Esophagus muscularis mucosa (tissue), 4 donors: ENCODE measurements around the gene CD6. TPM values are rescaled to one million over a fixed set of nuclear protein-coding genes. Genes with fewer than 3 reads are reported as not detected.

Experiments used
- DNase-seq: peaks from one replicate; pipeline ENCODE4 v3.0.0-alpha.2; 2017; ENCODE audit errors: extremely low spot score
- H3K27ac ChIP-seq, 4 donors: fragments of 200-600 bp; sonication (generic); replicated peaks in 1 of 4; 1 replicate in 3 of 4; 2 replicates in 1 of 4; pipeline ENCODE4 v1.5.1; 2016 to 2019; ENCODE audit warnings: mild to moderate bottlenecking in 1 of 4
- H3K27me3 ChIP-seq, 4 donors: fragments of 200-600 bp; sonication (generic); one replicate each; pipeline versions ENCODE4 v1.5.1 to v1.6.0; 2016 to 2019
- H3K36me3 ChIP-seq, 4 donors: fragments of 200-600 bp; sonication (generic); one replicate each; pipeline ENCODE4 v1.5.1; 2016 to 2019
- H3K4me1 ChIP-seq, 4 donors: fragments of 200-600 bp; sonication (generic); one replicate each; pipeline ENCODE4 v1.5.1; 2016 to 2019
- H3K4me3 ChIP-seq, 4 donors: fragments of 200-600 bp; sonication (generic); 1 replicate in 2 of 4; 2 replicates in 2 of 4; pipeline ENCODE4 v1.5.1; 2016 to 2019; ENCODE audit warnings: mild to moderate bottlenecking in 4 of 4, moderate library complexity in 1 of 4
- H3K9me3 ChIP-seq, 4 donors: fragments of 200-600 bp; sonication (generic); 1 replicate in 3 of 4; 2 replicates in 1 of 4; pipeline ENCODE4 v1.5.1; 2016 to 2019
- EP300 ChIP-seq: sonication (generic); formaldehyde crosslinking; IDR thresholded peaks from one replicate; pipeline ENCODE4 v1.6.1; 2017; ENCODE audit warnings: antibody characterized with exemption
- POLR2A ChIP-seq: fragments of 450-650 bp; IDR thresholded peaks from one replicate; pipeline ENCODE4 v1.6.1; 2017; ENCODE audit warnings: antibody characterized with exemption, moderate library complexity, mild to moderate bottlenecking, low read depth
- POLR2AphosphoS5 ChIP-seq, 2 donors: sonication (generic); formaldehyde crosslinking; IDR thresholded peaks; one replicate each; pipeline ENCODE4 v1.6.1; 2017; ENCODE audit warnings: antibody characterized with exemption in 2 of 2
- WGBS: methylation state at CpG from one replicate; pipeline ENCODE4 v1.1.5; 2018; 5-methylcytosine and 5-hydroxymethylcytosine counted together
- intact Hi-C: fragments of 100-400 bp; cut with DNase I; formaldehyde crosslinking; loops from one replicate; pipeline ENCODE4 v1.15.1; 2023
- total RNA-seq, 4 donors: library from RNA; depleted of rRNA; stranded (reverse); fragments of >200 nt; gene quantifications; one replicate each; pipeline versions ENCODE4 v1.1.0 to v1.2.1, GENCODE V29; 2016
- TF ChIP-seq, protein P1 (sequence below), 3 experiments: fragments of 200-600 bp in 2 of 3; fragments of 450-650 bp in 1 of 3; sonication (generic) in 2 of 3; IDR thresholded peaks; one replicate each; pipeline ENCODE4 v1.5.1; 2017 to 2019; ENCODE audit warnings: antibody characterized with exemption in 3 of 3, mild to moderate bottlenecking in 2 of 3, moderate library complexity in 1 of 3

The CD6 gene
- total RNA-seq, 4 donors from 2014 or later = 0.32 to 2.2 (median 1.3) TPM; not detected in 1

DNA sequence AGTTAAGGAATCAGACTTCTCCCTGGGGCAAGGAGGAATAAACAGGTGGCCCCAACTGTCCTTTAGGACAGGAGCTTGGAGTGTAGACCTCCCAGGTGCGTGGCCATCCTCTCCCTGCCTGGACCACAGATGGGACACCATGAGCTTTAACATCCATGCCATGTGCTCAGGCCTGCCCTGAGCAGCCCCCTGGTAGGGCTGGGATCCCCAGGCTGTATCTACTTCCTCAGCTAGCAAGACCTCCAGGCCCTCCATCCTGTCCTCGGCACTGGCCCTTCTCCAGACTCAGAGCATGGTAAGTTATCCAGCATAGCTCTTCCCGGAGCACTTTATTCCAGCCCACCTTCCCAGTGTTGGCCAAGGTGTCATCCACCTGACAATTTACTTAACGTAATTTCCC lies 5.7 kb downstream of the CD6 start:
- no peaks in the 10 kb centered on the region for H3K9me3 ChIP-seq
- TF ChIP-seq, protein P1, sequence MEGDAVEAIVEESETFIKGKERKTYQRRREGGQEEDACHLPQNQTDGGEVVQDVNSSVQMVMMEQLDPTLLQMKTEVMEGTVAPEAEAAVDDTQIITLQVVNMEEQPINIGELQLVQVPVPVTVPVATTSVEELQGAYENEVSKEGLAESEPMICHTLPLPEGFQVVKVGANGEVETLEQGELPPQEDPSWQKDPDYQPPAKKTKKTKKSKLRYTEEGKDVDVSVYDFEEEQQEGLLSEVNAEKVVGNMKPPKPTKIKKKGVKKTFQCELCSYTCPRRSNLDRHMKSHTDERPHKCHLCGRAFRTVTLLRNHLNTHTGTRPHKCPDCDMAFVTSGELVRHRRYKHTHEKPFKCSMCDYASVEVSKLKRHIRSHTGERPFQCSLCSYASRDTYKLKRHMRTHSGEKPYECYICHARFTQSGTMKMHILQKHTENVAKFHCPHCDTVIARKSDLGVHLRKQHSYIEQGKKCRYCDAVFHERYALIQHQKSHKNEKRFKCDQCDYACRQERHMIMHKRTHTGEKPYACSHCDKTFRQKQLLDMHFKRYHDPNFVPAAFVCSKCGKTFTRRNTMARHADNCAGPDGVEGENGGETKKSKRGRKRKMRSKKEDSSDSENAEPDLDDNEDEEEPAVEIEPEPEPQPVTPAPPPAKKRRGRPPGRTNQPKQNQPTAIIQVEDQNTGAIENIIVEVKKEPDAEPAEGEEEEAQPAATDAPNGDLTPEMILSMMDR (IDR thresholded peaks at IDR 0.05) = no peak
- TF ChIP-seq POLR2A (no peak), POLR2AphosphoS5 (IDR thresholded peaks at IDR 0.05) (no peak), EP300 (no peak)
- intact Hi-C loops = no loop called here
- no peak overlapping the region for H3K27ac ChIP-seq
- H3K36me3 ChIP-seq = no peaks in the 10 kb centered on the region
- no peak for DNase-seq
- H3K27me3 ChIP-seq = no peaks in the 10 kb centered on the region
- H3K4me1 ChIP-seq = no peaks in the 10 kb centered on the region
- 78% methylated on average over 4 of the region's 4 CpGs for WGBS
- H3K4me3 ChIP-seq = no peak overlapping the region

DNA sequence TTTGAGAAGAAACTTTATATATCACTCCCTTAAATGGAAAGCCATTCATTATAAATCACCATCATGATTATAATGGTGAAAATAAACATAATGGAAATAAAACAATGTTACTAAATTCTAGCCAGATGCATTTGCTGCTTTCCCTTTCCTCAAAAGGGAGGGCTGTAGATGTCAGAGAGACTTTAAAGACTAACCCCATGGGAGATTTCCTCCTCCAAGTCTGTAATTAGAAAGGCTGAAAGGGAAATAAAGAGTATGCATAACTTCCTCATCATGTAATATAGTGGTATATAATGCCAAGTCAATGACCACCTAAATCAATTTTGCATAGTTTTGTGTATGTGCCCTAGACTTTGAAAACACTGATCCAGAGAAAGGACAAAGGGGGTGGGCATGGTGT lies 6.4 kb downstream of the CD6 start:
- intact Hi-C loops = no loop called here
- no peak overlapping the region for H3K4me3 ChIP-seq
- H3K9me3 ChIP-seq = no peaks in the 10 kb centered on the region
- no peak overlapping the region for H3K27ac ChIP-seq
- no peak for TF ChIP-seq POLR2A
- TF ChIP-seq POLR2AphosphoS5 (IDR thresholded peaks at IDR 0.05) = no peak
- no peak for TF ChIP-seq EP300
- TF ChIP-seq, protein P1 (IDR thresholded peaks at IDR 0.05) = no peak
- no peak for DNase-seq
- H3K27me3 ChIP-seq = no peaks in the 10 kb centered on the region
- no peaks in the 10 kb centered on the region for H3K36me3 ChIP-seq
- no peaks in the 10 kb centered on the region for H3K4me1 ChIP-seq

DNA sequence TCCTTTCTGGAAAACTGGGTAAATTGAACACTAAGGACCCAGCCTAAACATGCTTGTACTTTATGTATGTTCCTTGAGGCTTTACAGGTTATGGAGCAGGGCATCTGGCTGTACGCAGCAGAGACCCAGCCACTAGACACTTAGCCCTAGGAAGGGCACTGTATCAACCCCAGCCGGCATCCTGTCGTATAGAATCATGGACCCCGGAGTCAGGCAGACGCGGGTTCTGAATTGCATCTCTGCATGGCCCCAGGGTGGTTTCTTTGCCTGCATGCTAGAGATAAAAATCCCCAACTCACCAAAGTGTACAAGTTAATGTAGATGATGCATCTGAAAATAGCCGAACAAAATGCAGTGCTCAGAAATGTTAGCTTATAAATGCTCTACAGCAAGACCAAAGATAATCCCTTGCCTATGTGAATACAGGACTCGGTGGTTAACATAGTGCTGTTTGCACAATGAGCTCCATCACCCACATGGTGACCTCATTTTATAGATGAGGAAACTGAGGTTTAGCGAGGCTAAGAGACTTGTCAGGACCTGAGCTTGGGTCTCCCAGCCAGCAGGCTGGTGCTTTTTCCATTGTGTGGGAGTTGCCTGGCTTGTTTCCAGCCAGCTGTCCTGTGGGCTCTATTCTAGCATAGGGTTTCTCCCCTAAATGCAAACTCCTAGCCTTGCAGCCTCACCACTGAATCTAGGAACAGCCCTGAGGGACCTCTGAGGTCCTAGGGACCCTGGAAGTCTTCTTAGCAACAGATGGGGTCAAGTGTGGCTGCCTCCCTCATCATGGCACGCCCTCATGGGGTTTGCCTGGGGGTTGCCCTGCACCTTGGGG lies 7.3 kb downstream of the CD6 start:
- no peaks in the 10 kb centered on the region for H3K9me3 ChIP-seq
- 84% methylated on average over 6 of the region's 10 CpGs for WGBS
- no peaks in the 10 kb centered on the region for H3K27me3 ChIP-seq
- H3K4me3 ChIP-seq = no peak overlapping the region
- DNase-seq = no peak
- intact Hi-C loops = no loop called here
- H3K36me3 ChIP-seq = no peaks in the 10 kb centered on the region
- H3K4me1 ChIP-seq = no peaks in the 10 kb centered on the region
- no peak for TF ChIP-seq EP300
- no peak for TF ChIP-seq POLR2A
- no peak for TF ChIP-seq POLR2AphosphoS5 (IDR thresholded peaks at IDR 0.05)
- TF ChIP-seq, protein P1 (IDR thresholded peaks at IDR 0.05) = no peak
- H3K27ac ChIP-seq = no peak overlapping the region

DNA sequence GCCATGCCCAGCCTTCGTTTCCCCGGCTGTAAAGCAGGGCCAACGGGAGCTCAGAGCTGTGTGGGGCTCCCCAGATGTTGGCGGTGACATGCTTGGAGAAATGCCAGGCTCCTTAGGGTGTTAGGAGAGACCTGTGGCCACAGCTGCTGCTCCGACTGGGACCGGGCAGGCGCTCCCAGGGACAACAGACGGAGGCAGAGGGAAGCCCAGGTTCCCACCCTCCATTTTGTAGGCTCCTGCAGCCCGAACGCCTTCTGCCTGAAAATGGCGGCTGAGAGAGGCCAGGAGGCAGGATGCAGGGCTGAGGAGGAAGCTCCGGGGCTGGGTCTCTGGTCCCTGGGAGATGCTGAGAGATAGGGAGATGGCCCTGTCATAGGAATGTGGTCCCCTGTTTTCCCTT lies 10.0 kb downstream of the CD6 start:
- no peak for DNase-seq
- intact Hi-C loops = no loop called here
- WGBS = 96% methylated on average over 9 of the region's 12 CpGs

More for the DNA sequence above, 10.0 kb downstream of the CD6 start:
- Histone ChIP-seq H3K36me3 (no peaks in the 10 kb centered on the region), H3K4me1 (no peaks in the 10 kb centered on the region), H3K4me3 (no peak overlapping the region), H3K9me3 (no peaks in the 10 kb centered on the region), H3K27me3 (no peaks in the 10 kb centered on the region), H3K27ac (no peak overlapping the region)
- TF ChIP-seq, protein P1 (IDR thresholded peaks at IDR 0.05) = no peak
- TF ChIP-seq EP300 (no peak), POLR2A (no peak), POLR2AphosphoS5 (IDR thresholded peaks at IDR 0.05) (no peak)
